Measurements from ENCODE around the gene AP3D1.

The AP3D1 gene

DNA sequence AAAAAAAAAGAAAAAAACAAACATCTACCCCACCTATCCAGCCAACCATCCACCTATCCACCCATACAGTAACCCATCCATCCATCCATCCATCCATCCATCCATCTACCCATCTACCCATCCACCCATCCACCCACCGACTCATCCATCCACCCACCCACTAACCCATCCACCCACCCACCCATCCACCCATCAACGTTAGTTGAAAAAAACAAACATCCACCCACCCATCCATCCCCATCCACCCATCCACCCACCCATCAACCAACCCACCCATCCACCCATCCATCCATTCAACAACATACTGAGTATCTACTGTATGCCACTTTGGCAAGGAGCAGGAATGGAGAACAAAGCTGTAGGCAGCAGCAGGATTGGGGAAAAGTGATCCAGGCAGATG, 6.1 kb upstream of the AP3D1 start:
- TF ChIP-seq EZH2phosphoT487 (IDR thresholded peaks at IDR 0.05; ENCODE audit: low read depth): no peak
- TF ChIP-seq, protein P1, sequence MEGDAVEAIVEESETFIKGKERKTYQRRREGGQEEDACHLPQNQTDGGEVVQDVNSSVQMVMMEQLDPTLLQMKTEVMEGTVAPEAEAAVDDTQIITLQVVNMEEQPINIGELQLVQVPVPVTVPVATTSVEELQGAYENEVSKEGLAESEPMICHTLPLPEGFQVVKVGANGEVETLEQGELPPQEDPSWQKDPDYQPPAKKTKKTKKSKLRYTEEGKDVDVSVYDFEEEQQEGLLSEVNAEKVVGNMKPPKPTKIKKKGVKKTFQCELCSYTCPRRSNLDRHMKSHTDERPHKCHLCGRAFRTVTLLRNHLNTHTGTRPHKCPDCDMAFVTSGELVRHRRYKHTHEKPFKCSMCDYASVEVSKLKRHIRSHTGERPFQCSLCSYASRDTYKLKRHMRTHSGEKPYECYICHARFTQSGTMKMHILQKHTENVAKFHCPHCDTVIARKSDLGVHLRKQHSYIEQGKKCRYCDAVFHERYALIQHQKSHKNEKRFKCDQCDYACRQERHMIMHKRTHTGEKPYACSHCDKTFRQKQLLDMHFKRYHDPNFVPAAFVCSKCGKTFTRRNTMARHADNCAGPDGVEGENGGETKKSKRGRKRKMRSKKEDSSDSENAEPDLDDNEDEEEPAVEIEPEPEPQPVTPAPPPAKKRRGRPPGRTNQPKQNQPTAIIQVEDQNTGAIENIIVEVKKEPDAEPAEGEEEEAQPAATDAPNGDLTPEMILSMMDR (IDR thresholded peaks at IDR 0.05; ENCODE audit: low read depth, low read length): no peak
- Histone ChIP-seq H3K4me3 (ENCODE audit: low read length) (no peak overlapping the region), H3K27me3 (ENCODE audit: low read depth, low read length) (no peaks in the 10 kb centered on the region), H3K4me1 (ENCODE audit: low read length) (no peaks in the 10 kb centered on the region), H3K27ac (ENCODE audit: low read length) (no peak overlapping the region), H3K4me2 (ENCODE audit: low read length) (no peak overlapping the region), H4K20me1 (ENCODE audit: insufficient read depth, low read length) (no peaks in the 10 kb centered on the region), H3K79me2 (ENCODE audit: low read length) (no peaks in the 10 kb centered on the region), H3K36me3 (replicated peaks; ENCODE audit: low read depth, low read length) (no peaks in the 10 kb centered on the region), H3K9ac (ENCODE audit: low read length) (no peak overlapping the region), H2AFZ (ENCODE audit: low read depth, low read length) (no peak overlapping the region), H3K9me3 (ENCODE audit: insufficient read depth, low read length) (no peaks in the 10 kb centered on the region)

DNA sequence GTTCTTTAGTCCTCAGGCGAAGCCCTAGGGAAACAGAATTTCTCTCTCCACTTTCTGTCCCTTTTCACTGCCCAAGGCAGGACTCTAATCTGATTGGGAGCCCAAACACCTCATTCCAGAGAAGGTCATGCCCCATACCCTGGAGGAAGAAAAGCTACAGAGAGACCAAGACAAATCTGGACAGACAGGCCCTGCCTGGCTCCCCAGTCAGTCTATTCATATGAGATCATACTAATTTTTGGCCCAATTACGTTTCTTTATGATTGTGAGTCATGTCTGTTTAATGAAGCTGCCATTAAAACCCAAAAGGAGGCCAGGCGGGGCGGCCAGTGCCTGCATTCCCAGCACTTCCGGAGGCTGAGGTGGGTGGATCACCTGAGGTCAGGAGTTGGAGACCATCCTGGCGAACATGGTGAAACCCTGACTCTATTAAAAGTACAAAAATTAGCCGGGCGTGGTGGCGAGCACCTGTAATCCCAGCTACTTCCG, 3.3 kb upstream of the AP3D1 start:
- Histone ChIP-seq H3K9me3 (ENCODE audit: insufficient read depth, low read length) (no peaks in the 10 kb centered on the region), H4K20me1 (ENCODE audit: insufficient read depth, low read length) (peaks cover 7% of the 10 kb centered on the region), H3K27me3 (ENCODE audit: low read depth, low read length) (no peaks in the 10 kb centered on the region), H3K4me3 (ENCODE audit: low read length) (no peak overlapping the region), H3K4me2 (ENCODE audit: low read length) (no peak overlapping the region), H3K4me1 (ENCODE audit: low read length) (peaks cover 12% of the 10 kb centered on the region), H2AFZ (ENCODE audit: low read depth, low read length) (no peak overlapping the region), H3K79me2 (ENCODE audit: low read length) (peaks cover 19% of the 10 kb centered on the region), H3K36me3 (replicated peaks; ENCODE audit: low read depth, low read length) (peaks cover 5% of the 10 kb centered on the region), H3K27ac (ENCODE audit: low read length) (no peak overlapping the region), H3K9ac (ENCODE audit: low read length) (no peak overlapping the region)
- TF ChIP-seq, protein P1 (IDR thresholded peaks at IDR 0.05; ENCODE audit: low read depth, low read length): no peak
- TF ChIP-seq EZH2phosphoT487 (IDR thresholded peaks at IDR 0.05; ENCODE audit: low read depth): no peak

- Histone ChIP-seq H4K20me1 (ENCODE audit: insufficient read depth, low read length) (peaks cover 31% of the 10 kb centered on the region), H3K4me2 (ENCODE audit: low read length) (peak overlapping the region; percentile 95), H3K27me3 (ENCODE audit: low read depth, low read length) (no peaks in the 10 kb centered on the region), H3K4me3 (ENCODE audit: low read length) (peak overlapping the region; percentile 99), H3K27ac (ENCODE audit: low read length) (peak overlapping the region; percentile 54), H2AFZ (ENCODE audit: low read depth, low read length) (no peak overlapping the region), H3K36me3 (replicated peaks; ENCODE audit: low read depth, low read length) (peaks cover 10% of the 10 kb centered on the region), H3K9ac (ENCODE audit: low read length) (peak overlapping the region; percentile 99), H3K9me3 (ENCODE audit: insufficient read depth, low read length) (no peaks in the 10 kb centered on the region), H3K4me1 (ENCODE audit: low read length) (peaks cover 27% of the 10 kb centered on the region), H3K79me2 (ENCODE audit: low read length) (peaks cover 57% of the 10 kb centered on the region)
- TF ChIP-seq EZH2phosphoT487 (IDR thresholded peaks at IDR 0.05; ENCODE audit: low read depth): no peak
- TF ChIP-seq, protein P1 (IDR thresholded peaks at IDR 0.05; ENCODE audit: low read depth, low read length): no peak
Observed at GRCh38 chr19:2150794-2151338, 500 bp downstream of the AP3D1 start.

- peak overlapping the region; percentile 99 for H3K4me3 ChIP-seq (ENCODE audit: low read length)
- H3K9ac ChIP-seq (ENCODE audit: low read length): peak overlapping the region; percentile 99
- H3K36me3 ChIP-seq (replicated peaks; ENCODE audit: low read depth, low read length): peaks cover 10% of the 10 kb centered on the region
- H3K4me1 ChIP-seq (ENCODE audit: low read length): peaks cover 27% of the 10 kb centered on the region
- H3K27me3 ChIP-seq (ENCODE audit: low read depth, low read length): no peaks in the 10 kb centered on the region
- H3K79me2 ChIP-seq (ENCODE audit: low read length): peaks cover 64% of the 10 kb centered on the region
- H4K20me1 ChIP-seq (ENCODE audit: insufficient read depth, low read length): peaks cover 37% of the 10 kb centered on the region
- TF ChIP-seq EZH2phosphoT487 (IDR thresholded peaks at IDR 0.05; ENCODE audit: low read depth): no peak
- TF ChIP-seq, protein P1 (IDR thresholded peaks at IDR 0.05; ENCODE audit: low read depth, low read length): no peak
- no peak overlapping the region for H2AFZ ChIP-seq (ENCODE audit: low read depth, low read length)
- peak overlapping the region; percentile 95 for H3K4me2 ChIP-seq (ENCODE audit: low read length)
- H3K27ac ChIP-seq (ENCODE audit: low read length): 0 out of 2 replicates have a peak overlapping the region, but pooled peaks have one; percentile 54
- H3K9me3 ChIP-seq (ENCODE audit: insufficient read depth, low read length): no peaks in the 10 kb centered on the region
Observed at GRCh38 chr19:2149980-2150793, 1.2 kb downstream of the AP3D1 start.

Measured in OCI-LY3 (cell line).